ENCODE data around the gene CATSPERE. TPM values are rescaled to one million over a fixed set of nuclear protein-coding genes. Genes with fewer than 3 reads are reported as not detected.
A peak's percentile ranks its signal among the peaks of the same experiment; 100 is the strongest.

Gene CATSPERE
- total and polyA plus RNA-seq, 9 of the 15 experiments (the other 6 are each of a cell fraction or from before 2014, with no cell fraction given), result 0.06 to 0.16 (median 0.09) TPM; not detected in 3

- TF ChIP-seq PHF8 (IDR thresholded peaks at IDR 0.05; ENCODE audit: borderline replicate concordance, low read length) (no peak), TCF7 (IDR thresholded peaks at IDR 0.05; ENCODE audit: borderline replicate concordance) (no peak), ZNF561 (CRISPR knock-in tag; conservative IDR thresholded peaks at IDR 0.05) (no peak), HNRNPK (IDR thresholded peaks at IDR 0.05; ENCODE audit: low read depth, low read length, poor library complexity, severe bottlenecking) (no peak), RBM34 (IDR thresholded peaks at IDR 0.05; ENCODE audit: borderline replicate concordance, insufficient read depth, low read length) (no peak), NCOA2 (IDR thresholded peaks at IDR 0.05; ENCODE audit: partially characterized antibody in 2 of 2) (no peak), PCBP2 (IDR thresholded peaks at IDR 0.05; ENCODE audit: low read depth, low read length, poor library complexity, severe bottlenecking) (no peak), NR3C1 (CRISPR knock-in tag; IDR thresholded peaks at IDR 0.05) (no peak), FOXJ3 (CRISPR knock-in tag; IDR thresholded peaks at IDR 0.05) (no peak), RB1 (IDR thresholded peaks at IDR 0.05; ENCODE audit: low read depth) (peak; percentile 99), CBFA2T2 (conservative IDR thresholded peaks at IDR 0.05) (no peak), ZNF224 (CRISPR knock-in tag; IDR thresholded peaks at IDR 0.05) (no peak), HIVEP1 (CRISPR knock-in tag; IDR thresholded peaks at IDR 0.05) (no peak), HMG20A (CRISPR knock-in tag; conservative IDR thresholded peaks at IDR 0.05) (no peak), SP2 (IDR thresholded peaks at IDR 0.05; ENCODE audit: extremely low read depth, low read depth, low read length, poor library complexity, severe bottlenecking) (no peak), ZNF407 (IDR thresholded peaks at IDR 0.05; ENCODE audit: low read depth) (0 out of 2 replicates have a peak, but pooled peaks have one; percentile 12), IFI16 (CRISPR knock-in tag; IDR thresholded peaks at IDR 0.05) (no peak), EGR1 (conservative IDR thresholded peaks at IDR 0.05) (peak; percentile 51), ZNF830 (CRISPR knock-in tag; IDR thresholded peaks at IDR 0.05) (no peak), ZNF766 (CRISPR knock-in tag; conservative IDR thresholded peaks at IDR 0.05) (peak; percentile 94), LARP7 (IDR thresholded peaks at IDR 0.05) (no peak)
Measured at GRCh38 chr1:244451951-244452795, 8.9 kb upstream of the CATSPERE start (continued).
